ENCODE measurements around the gene C2orf66. TPM values are rescaled to one million over a fixed set of nuclear protein-coding genes. Genes with fewer than 3 reads are reported as not detected.

The C2orf66 gene
- total and polyA plus RNA-seq, 2 donors from 2014 or later, result not detected

DNA sequence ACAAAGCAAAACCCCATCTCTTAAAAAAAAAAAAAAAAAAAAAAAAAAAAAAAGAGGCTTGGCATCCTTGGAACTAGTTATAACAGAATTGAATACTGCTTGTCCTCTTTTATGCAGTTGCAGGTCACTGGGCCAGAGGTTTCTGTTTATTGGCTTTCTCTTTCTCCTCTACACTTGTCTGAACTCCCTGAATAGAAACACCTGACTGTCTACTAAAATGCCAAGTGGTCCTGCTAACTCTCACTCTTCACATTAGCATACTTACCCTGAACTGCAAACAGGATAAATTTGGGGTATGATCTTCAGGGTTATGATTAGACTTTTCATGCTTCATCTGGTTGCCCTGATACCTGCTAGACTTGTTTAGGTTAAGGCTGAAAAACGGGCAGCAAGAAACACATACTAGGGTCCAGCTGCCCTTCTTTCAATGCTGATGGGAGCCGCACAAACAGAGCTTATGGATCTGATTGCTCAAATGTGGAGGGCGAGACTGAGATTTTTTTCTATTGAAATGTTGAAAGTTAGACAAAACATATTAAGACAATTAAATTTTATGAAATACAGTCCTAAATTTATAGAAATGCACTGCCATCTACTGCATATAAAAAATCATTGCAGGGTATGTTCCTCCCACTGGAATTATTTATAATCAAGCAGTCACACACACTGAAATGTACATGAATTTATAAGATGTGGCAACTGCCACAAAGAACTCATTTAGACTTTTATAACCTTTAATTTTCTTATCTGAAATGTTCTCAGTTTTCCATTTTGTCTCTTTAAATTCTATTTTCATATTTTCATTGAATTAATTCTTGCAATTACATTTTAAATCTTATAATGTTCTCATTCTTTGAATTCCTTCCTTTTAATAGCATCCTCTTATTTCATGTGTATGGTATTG lies 50.4 kb downstream of the C2orf66 start:
- peak; percentile 27 for FAIRE-seq
- H3K4me1 ChIP-seq (ENCODE audit: control insufficient read depth in 2 of 3, insufficient read depth in 2 of 3, low read depth in 1 of 3, low read length in 3 of 3), result no peaks in the 10 kb centered on the region
- H3K27ac ChIP-seq (ENCODE audit: low read depth in 2 of 2, low read length in 2 of 2), result no peak overlapping the region
- H3K36me3 ChIP-seq (ENCODE audit: control insufficient read depth in 2 of 3, insufficient read depth in 3 of 3, low read length in 3 of 3), result peaks cover 0 to 9% (median 4%) of the 10 kb centered on the region in 3 donors
- no peaks in the 10 kb centered on the region for H3K27me3 ChIP-seq (ENCODE audit: control insufficient read depth, insufficient read depth, low read length)
- intact Hi-C loops (cut with DNase I), result no loop called here
- DNase-seq, result peak in 2 of 5 donors; percentile 3 to 29
- H3K9ac ChIP-seq (ENCODE audit: low read length in 3 of 3), result no peak overlapping the region
- TF ChIP-seq CTCF (IDR thresholded peaks at IDR 0.05; ENCODE audit: borderline replicate concordance, extremely low read depth, insufficient read depth), result peak; percentile 12
- no peak overlapping the region for H3K4me3 ChIP-seq (ENCODE audit: low read length in 3 of 3)
- H3K9me3 ChIP-seq (ENCODE audit: control insufficient read depth in 2 of 3, insufficient read depth in 1 of 3, low read length in 3 of 3), result peaks cover 0 to 3% (median 0%) of the 10 kb centered on the region in 3 donors

Other genes starting within 250 kb of the C2orf66 start
- gene HECW2, start 215.8 kb downstream of the C2orf66 start, total RNA-seq, result 23.4 TPM
- gene HECW2, start 215.8 kb downstream of the C2orf66 start, polyA plus RNA-seq (ENCODE audit: insufficient read depth, low read depth, low replicate concordance), result 3.4 TPM
- 2.3 TPM for gene CCDC150, start 169.6 kb downstream of the C2orf66 start, total RNA-seq
- gene CCDC150, start 169.6 kb downstream of the C2orf66 start, polyA plus RNA-seq (ENCODE audit: insufficient read depth, low read depth, low replicate concordance), result 7.3 TPM
- 27.7 TPM for gene GTF3C3, start 9.7 kb downstream of the C2orf66 start, total RNA-seq
- gene GTF3C3, start 9.7 kb downstream of the C2orf66 start, polyA plus RNA-seq (ENCODE audit: insufficient read depth, low read depth, low replicate concordance), result 10.1 TPM
- 10.1 TPM for gene PGAP1, start 117.4 kb upstream of the C2orf66 start, total RNA-seq
- gene PGAP1, start 117.4 kb upstream of the C2orf66 start, polyA plus RNA-seq (ENCODE audit: insufficient read depth, low read depth, low replicate concordance), result 1.9 TPM